Vagina (tissue), 2 donors: ENCODE data around the gene CD8A. TPM values are rescaled to one million over a fixed set of nuclear protein-coding genes. Genes with fewer than 3 reads are reported as not detected.

Experiments used
- DNase-seq, 2 donors: peaks; one replicate each; pipeline ENCODE4 v3.0.0-alpha.2; 2017; ENCODE audit errors: extremely low spot score in 2 of 2
- H3K27ac ChIP-seq: fragments of 200-600 bp; sonication (generic); one replicate; pipeline ENCODE4 v1.5.1; 2019
- H3K27me3 ChIP-seq: fragments of 200-600 bp; sonication (generic); one replicate; pipeline ENCODE4 v1.5.1; 2019
- H3K36me3 ChIP-seq, 2 donors: fragments of 200-600 bp; sonication (generic); one replicate each; pipeline ENCODE4 v1.5.1; 2017 to 2019
- H3K4me1 ChIP-seq: fragments of 200-600 bp; sonication (generic); one replicate; pipeline ENCODE4 v1.5.1; 2019
- H3K4me3 ChIP-seq, 2 donors: fragments of 200-600 bp; sonication (generic); 1 replicate in 1 of 2; 2 replicates in 1 of 2; pipeline ENCODE4 v1.5.1; 2016 to 2019
- H3K9me3 ChIP-seq: fragments of 200-600 bp; sonication (generic); one replicate; pipeline ENCODE4 v1.5.1; 2019
- CTCF ChIP-seq, 3 experiments: fragments of 450-650 bp in 2 of 3; fragments of 200-600 bp in 1 of 3; sonication (generic) in 1 of 3; IDR thresholded peaks; one replicate each; pipeline ENCODE4 v1.5.1; 2017 to 2019; ENCODE audit warnings: antibody characterized with exemption in 3 of 3, mild to moderate bottlenecking in 2 of 3, moderate library complexity in 2 of 3
- POLR2A ChIP-seq, 2 donors: fragments of 450-650 bp; IDR thresholded peaks; one replicate each; pipeline ENCODE4 v1.6.1; 2017; ENCODE audit warnings: antibody characterized with exemption in 2 of 2, mild to moderate bottlenecking in 2 of 2, moderate library complexity in 2 of 2
- POLR2AphosphoS5 ChIP-seq, 2 donors: sonication (generic); formaldehyde crosslinking; IDR thresholded peaks; one replicate each; pipeline ENCODE4 v1.9.0; 2017; ENCODE audit warnings: antibody characterized with exemption in 2 of 2, mild to moderate bottlenecking in 2 of 2, low read depth in 1 of 2; ENCODE audit not compliant: insufficient read depth in 1 of 2
- intact Hi-C: fragments of 100-400 bp; cut with DNase I; formaldehyde crosslinking; loops from one replicate; pipeline ENCODE4 v1.15.1; 2023
- total RNA-seq: library from RNA; depleted of rRNA; stranded (reverse); fragments of >200 nt; gene quantifications from one replicate; pipeline ENCODE4 v1.2.3, GENCODE V29; 2016

The CD8A gene
- total RNA-seq, 1 donor from 2014 or later, result 6.9 TPM

DNA sequence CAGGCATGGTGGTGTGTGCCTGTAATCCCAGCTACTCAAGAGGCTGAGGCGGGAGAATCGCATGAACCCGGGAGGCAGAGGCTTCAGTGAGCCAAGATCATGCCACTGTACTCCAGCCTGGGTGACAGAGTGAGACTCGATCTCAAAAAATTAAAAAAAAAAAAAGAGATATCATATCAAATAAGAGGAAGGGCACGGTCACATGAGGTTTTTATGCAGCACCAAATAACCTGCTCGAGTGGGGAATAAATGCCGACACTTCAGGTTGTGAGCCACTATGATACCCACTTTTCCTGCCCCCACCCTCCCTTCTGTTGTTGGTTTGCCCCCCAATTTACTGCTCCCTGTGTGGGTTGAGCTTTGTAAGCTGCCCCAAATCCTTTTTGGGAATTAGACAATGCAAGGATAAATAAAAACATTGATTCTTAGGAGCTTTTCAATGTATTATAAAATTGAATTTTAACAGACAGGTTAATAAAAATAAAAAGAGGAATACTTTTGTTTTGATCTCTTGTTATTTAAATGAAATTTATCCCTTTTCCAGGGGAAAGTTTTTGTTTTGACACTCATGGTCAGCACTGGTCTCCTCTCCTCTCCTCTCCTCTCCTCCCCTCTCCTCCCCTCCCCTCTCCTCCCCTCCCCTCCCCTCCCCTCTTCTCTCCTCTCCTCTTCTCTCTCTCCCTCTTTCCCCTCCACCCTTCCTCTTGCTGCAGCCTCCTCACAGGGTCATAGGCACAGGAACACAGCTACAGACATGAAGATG, 41.8 kb upstream of the CD8A start:
- Histone ChIP-seq H3K4me3 (no peak overlapping the region), H3K4me1 (no peaks in the 10 kb centered on the region), H3K9me3 (no peaks in the 10 kb centered on the region), H3K27me3 (no peaks in the 10 kb centered on the region), H3K36me3 (no peaks in the 10 kb centered on the region), H3K27ac (no peak overlapping the region)
- DNase-seq, result no peak
- TF ChIP-seq CTCF (IDR thresholded peaks at IDR 0.05) (no peak), POLR2A (IDR thresholded peaks at IDR 0.05) (no peak), POLR2AphosphoS5 (IDR thresholded peaks at IDR 0.05; ENCODE audit: insufficient read depth in 1 of 2, low read depth in 1 of 2) (no peak)
- intact Hi-C loops, result no loop called here

GRCh38 chr2:86831537-86831936, 40.8 kb upstream of the CD8A start:
- no peaks in the 10 kb centered on the region for H3K9me3 ChIP-seq
- H3K27me3 ChIP-seq, result no peaks in the 10 kb centered on the region
- TF ChIP-seq POLR2A (IDR thresholded peaks at IDR 0.05), result no peak
- TF ChIP-seq POLR2AphosphoS5 (IDR thresholded peaks at IDR 0.05; ENCODE audit: insufficient read depth in 1 of 2, low read depth in 1 of 2), result no peak
- TF ChIP-seq CTCF (IDR thresholded peaks at IDR 0.05), result no peak
- H3K27ac ChIP-seq, result no peak overlapping the region
- H3K4me3 ChIP-seq, result no peak overlapping the region
- intact Hi-C loops, result no loop called here
- H3K36me3 ChIP-seq, result no peaks in the 10 kb centered on the region
- DNase-seq, result no peak
- no peaks in the 10 kb centered on the region for H3K4me1 ChIP-seq

GRCh38 chr2:86826951-86827350, 36.2 kb upstream of the CD8A start:
- TF ChIP-seq POLR2A (IDR thresholded peaks at IDR 0.05) (no peak), POLR2AphosphoS5 (IDR thresholded peaks at IDR 0.05; ENCODE audit: insufficient read depth in 1 of 2, low read depth in 1 of 2) (no peak), CTCF (IDR thresholded peaks at IDR 0.05) (no peak)
- Histone ChIP-seq H3K9me3 (no peaks in the 10 kb centered on the region), H3K4me1 (no peaks in the 10 kb centered on the region), H3K4me3 (no peak overlapping the region), H3K36me3 (no peaks in the 10 kb centered on the region), H3K27me3 (no peaks in the 10 kb centered on the region), H3K27ac (no peak overlapping the region)
- intact Hi-C loops, result no loop called here
- DNase-seq, result no peak

DNA sequence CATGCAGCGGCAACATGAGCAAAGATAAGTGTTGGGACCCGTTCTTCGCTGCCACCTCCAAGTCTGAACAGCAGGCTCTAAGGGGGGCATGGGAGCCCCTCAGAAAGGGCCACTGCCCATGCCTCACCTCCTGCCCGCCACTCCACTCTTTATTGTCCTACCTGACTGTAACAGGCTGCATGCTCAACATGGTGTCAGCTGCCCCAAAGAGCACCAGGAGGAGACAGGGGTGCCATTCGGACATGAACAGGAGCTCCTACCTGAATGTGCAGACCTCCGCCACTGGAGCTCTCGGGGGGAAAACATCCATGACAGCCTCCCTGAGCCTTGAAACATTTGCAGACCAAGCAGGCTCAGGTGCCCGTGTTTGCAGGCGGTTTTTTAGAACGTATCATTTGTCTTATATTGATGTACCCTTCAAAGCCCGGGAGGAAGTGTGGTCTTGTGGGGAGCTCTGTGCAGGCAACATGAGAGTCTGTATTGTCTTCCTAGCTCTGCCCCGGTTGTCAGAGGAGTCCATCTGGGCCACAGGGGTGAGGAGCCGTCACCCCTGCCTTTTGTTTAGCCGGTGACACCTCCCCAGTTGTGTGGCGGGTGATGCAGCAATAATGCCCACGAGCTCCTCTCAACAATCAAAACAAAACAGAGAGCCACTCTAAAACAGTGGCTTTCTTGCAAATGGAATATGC, 35.1 kb upstream of the CD8A start:
- intact Hi-C loops, result no loop called here
- Histone ChIP-seq H3K36me3 (no peaks in the 10 kb centered on the region), H3K4me3 (no peak overlapping the region), H3K27me3 (no peaks in the 10 kb centered on the region), H3K27ac (no peak overlapping the region), H3K9me3 (no peaks in the 10 kb centered on the region), H3K4me1 (no peaks in the 10 kb centered on the region)
- no peak for DNase-seq
- no peak for TF ChIP-seq POLR2A (IDR thresholded peaks at IDR 0.05)
- TF ChIP-seq CTCF (IDR thresholded peaks at IDR 0.05), result no peak
- no peak for TF ChIP-seq POLR2AphosphoS5 (IDR thresholded peaks at IDR 0.05; ENCODE audit: insufficient read depth in 1 of 2, low read depth in 1 of 2)
